Measurements from ENCODE around the gene LRGUK. TPM values are rescaled to one million over a fixed set of nuclear protein-coding genes. Genes with fewer than 3 reads are reported as not detected.

LRGUK gene
- total RNA-seq, 1 experiment from 2014 or later = 1.5 TPM

GRCh38 chr7:134165252-134165651 lies 38.1 kb downstream of the LRGUK start:
- H2BK12ac ChIP-seq (ENCODE audit: insufficient read length, low read depth, low read length) = no peak overlapping the region
- Mint-ChIP-seq H3K36me3 (ENCODE audit: insufficient read depth in 1 of 3, low read depth in 3 of 3) (peaks cover 0 to 7% (median 0%) of the 10 kb centered on the region in 3 experiments; a peak in 2 of 7 replicates), H3K27me3 (ENCODE audit: low read depth) (no peaks in the 10 kb centered on the region), H3K9me3 (no peaks in the 10 kb centered on the region), H3K27ac (no peak overlapping the region), H3K4me1 (no peaks in the 10 kb centered on the region), H3K4me3 (no peak overlapping the region)
- H2AFZ ChIP-seq (ENCODE audit: low read length) = no peak overlapping the region
- no peaks in the 10 kb centered on the region for H3K9me3 ChIP-seq (ENCODE audit: control insufficient read depth, low read depth, low read length)
- H3K18ac ChIP-seq (ENCODE audit: insufficient read length, low read depth, low read length) = no peak overlapping the region
- no peak overlapping the region for H3K14ac ChIP-seq (ENCODE audit: insufficient read depth, low read length)
- no CpG with 5 or more reads among the region's 3 CpGs for WGBS (ENCODE audit: extremely low coverage, insufficient read length, low lambda C conversion rate)
- DNase-seq = no peak
- no peak overlapping the region for H2BK20ac ChIP-seq (ENCODE audit: low read depth, low read length, poor library complexity, severe bottlenecking)
- H2BK15ac ChIP-seq (ENCODE audit: low read depth, low read length) = no peak overlapping the region
- H3K23ac ChIP-seq (ENCODE audit: insufficient read length, low read depth, low read length) = no peak overlapping the region
- no peaks in the 10 kb centered on the region for H3K27me3 ChIP-seq (ENCODE audit: insufficient read depth, low read length)
- TF ChIP-seq, protein P1, sequence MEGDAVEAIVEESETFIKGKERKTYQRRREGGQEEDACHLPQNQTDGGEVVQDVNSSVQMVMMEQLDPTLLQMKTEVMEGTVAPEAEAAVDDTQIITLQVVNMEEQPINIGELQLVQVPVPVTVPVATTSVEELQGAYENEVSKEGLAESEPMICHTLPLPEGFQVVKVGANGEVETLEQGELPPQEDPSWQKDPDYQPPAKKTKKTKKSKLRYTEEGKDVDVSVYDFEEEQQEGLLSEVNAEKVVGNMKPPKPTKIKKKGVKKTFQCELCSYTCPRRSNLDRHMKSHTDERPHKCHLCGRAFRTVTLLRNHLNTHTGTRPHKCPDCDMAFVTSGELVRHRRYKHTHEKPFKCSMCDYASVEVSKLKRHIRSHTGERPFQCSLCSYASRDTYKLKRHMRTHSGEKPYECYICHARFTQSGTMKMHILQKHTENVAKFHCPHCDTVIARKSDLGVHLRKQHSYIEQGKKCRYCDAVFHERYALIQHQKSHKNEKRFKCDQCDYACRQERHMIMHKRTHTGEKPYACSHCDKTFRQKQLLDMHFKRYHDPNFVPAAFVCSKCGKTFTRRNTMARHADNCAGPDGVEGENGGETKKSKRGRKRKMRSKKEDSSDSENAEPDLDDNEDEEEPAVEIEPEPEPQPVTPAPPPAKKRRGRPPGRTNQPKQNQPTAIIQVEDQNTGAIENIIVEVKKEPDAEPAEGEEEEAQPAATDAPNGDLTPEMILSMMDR (conservative IDR thresholded peaks at IDR 0.05) = no peak
- H3K79me2 ChIP-seq (ENCODE audit: insufficient read depth, low read length) = no peaks in the 10 kb centered on the region
- no peaks in the 10 kb centered on the region for H3K79me1 ChIP-seq (ENCODE audit: insufficient read depth, low read depth, low read length, poor library complexity, severe bottlenecking)
- no peaks in the 10 kb centered on the region for H3K23me2 ChIP-seq (ENCODE audit: insufficient read length, low read depth, low read length, poor library complexity, severe bottlenecking)
- H4K8ac ChIP-seq (replicated peaks; ENCODE audit: insufficient read length, low read depth, low read length) = no peak overlapping the region
- no peak overlapping the region for H2AK5ac ChIP-seq (ENCODE audit: insufficient read length, low read length)
- H3K4ac ChIP-seq (ENCODE audit: low read depth, low read length) = no peak overlapping the region
- H3T11ph ChIP-seq (ENCODE audit: low read length) = no peak overlapping the region
- no peak overlapping the region for H3K56ac ChIP-seq (ENCODE audit: insufficient read length, low read depth, low read length)
- no peaks in the 10 kb centered on the region for H3K4me1 ChIP-seq (ENCODE audit: insufficient read depth, low read length)
- H3K4me2 ChIP-seq (ENCODE audit: insufficient read depth, insufficient read length, low read length) = no peak overlapping the region
- H2BK5ac ChIP-seq (ENCODE audit: insufficient read length, low read length) = no peak overlapping the region
- no peak overlapping the region for H2BK120ac ChIP-seq (ENCODE audit: low read depth, low read length, poor library complexity, severe bottlenecking)
- no peaks in the 10 kb centered on the region for H4K20me1 ChIP-seq (ENCODE audit: control insufficient read depth, insufficient read depth, insufficient read length)
- H3K9ac ChIP-seq (ENCODE audit: extremely low read depth, insufficient read length, low read length) = no peak overlapping the region
- no peak overlapping the region for H4K91ac ChIP-seq (ENCODE audit: insufficient read length, low read depth, low read length)
- H4K5ac ChIP-seq (ENCODE audit: insufficient read length, low read depth, low read length) = no peak overlapping the region
- H3K27ac ChIP-seq (ENCODE audit: insufficient read length, low read depth, low read length) = no peak overlapping the region
